SK-N-SH treated with all-trans-retinoic acid at 6 μM for 48 hours (cell line): ENCODE measurements around the gene GLYR1.

Source experiments
- ATAC-seq: fragments of 200-7000 bp; cut with Tn5 transposase; 3 replicates; pipeline ENCODE4 v1.9.1; 2020; ENCODE audit warnings: mild to moderate bottlenecking, moderate library complexity
- ARNTL ChIP-seq: fragments of 450-650 bp; formaldehyde crosslinking; IDR thresholded peaks from 2 replicates; pipeline ENCODE4 v1.5.0; 2020; ENCODE audit warnings: low read depth, mild to moderate bottlenecking, moderate library complexity, borderline replicate concordance
- BACH2 ChIP-seq: fragments of 250-450 bp; sonication (Bioruptor Pico); IDR thresholded peaks from 2 replicates; pipeline ENCODE4 v1.9.0; 2021; ENCODE audit warnings: mild to moderate bottlenecking, borderline replicate concordance
- CSDC2 ChIP-seq: fragments of 250-450 bp; sonication (Bioruptor Pico); IDR thresholded peaks from 2 replicates; pipeline ENCODE4 v1.5.0; 2020; ENCODE audit warnings: mild to moderate bottlenecking, moderate library complexity
- CSRNP3 ChIP-seq: fragments of 250-450 bp; sonication (Bioruptor Pico); IDR thresholded peaks from 2 replicates; pipeline ENCODE4 v1.5.1; 2021; ENCODE audit warnings: mild to moderate bottlenecking, moderate library complexity
- ESRRG ChIP-seq: fragments of 250-450 bp; sonication (Bioruptor Pico); IDR thresholded peaks from 2 replicates; pipeline ENCODE4 v1.6.1; 2021; ENCODE audit warnings: mild to moderate bottlenecking
- GLIS3 ChIP-seq: fragments of 250-450 bp; sonication (Bioruptor Pico); IDR thresholded peaks from 2 replicates; pipeline ENCODE4 v1.5.0; 2020; ENCODE audit warnings: mild to moderate bottlenecking, moderate library complexity
- ISL1 ChIP-seq: fragments of 250-450 bp; sonication (Bioruptor Pico); IDR thresholded peaks from 2 replicates; pipeline ENCODE4 v2.1.2; 2022; ENCODE audit warnings: mild to moderate bottlenecking, moderate library complexity
- OSR1 ChIP-seq: fragments of 250-450 bp; sonication (Bioruptor Pico); IDR thresholded peaks from 2 replicates; pipeline ENCODE4 v1.8.0; 2022; ENCODE audit warnings: moderate library complexity, mild to moderate bottlenecking, inconsistent platforms
- PATZ1 ChIP-seq: fragments of 250-450 bp; sonication (Bioruptor Pico); IDR thresholded peaks from 2 replicates; pipeline ENCODE4 v1.8.0; 2020; ENCODE audit warnings: mild to moderate bottlenecking, moderate library complexity, borderline replicate concordance
- POU6F1 ChIP-seq: fragments of 250-450 bp; sonication (Bioruptor Pico); IDR thresholded peaks from 2 replicates; pipeline ENCODE4 v1.8.0; 2021; ENCODE audit warnings: low read depth, mild to moderate bottlenecking, moderate library complexity, borderline replicate concordance
- PPARA ChIP-seq: fragments of 250-450 bp; sonication (Bioruptor Pico); IDR thresholded peaks from 2 replicates; pipeline ENCODE4 v1.5.0; 2020; ENCODE audit warnings: mild to moderate bottlenecking, borderline replicate concordance
- RARB ChIP-seq: fragments of 250-450 bp; sonication (Bioruptor Pico); IDR thresholded peaks from 2 replicates; pipeline ENCODE4 v1.8.0; 2021; ENCODE audit warnings: mild to moderate bottlenecking, moderate library complexity
- SNAI2 ChIP-seq: fragments of 250-450 bp; sonication (Bioruptor Pico); IDR thresholded peaks from 2 replicates; pipeline ENCODE4 v1.5.0; 2020; ENCODE audit warnings: mild to moderate bottlenecking, moderate library complexity
- TOX ChIP-seq: fragments of 250-450 bp; sonication (Bioruptor Pico); IDR thresholded peaks from 2 replicates; pipeline ENCODE4 v1.8.0; 2021; ENCODE audit warnings: mild to moderate bottlenecking, moderate library complexity, borderline replicate concordance
- TSHZ2 ChIP-seq: fragments of 250-450 bp; sonication (Bioruptor Pico); IDR thresholded peaks from 2 replicates; pipeline ENCODE4 v1.5.0; 2020; ENCODE audit warnings: mild to moderate bottlenecking, moderate library complexity
- ZC3H10 ChIP-seq: fragments of 250-450 bp; sonication (Bioruptor Pico); IDR thresholded peaks from 2 replicates; pipeline ENCODE4 v1.5.1; 2021; ENCODE audit warnings: mild to moderate bottlenecking, moderate library complexity
- ZFP3 ChIP-seq: fragments of 250-450 bp; sonication (Bioruptor Pico); IDR thresholded peaks from 2 replicates; pipeline ENCODE4 v1.5.0; 2020; ENCODE audit warnings: mild to moderate bottlenecking, moderate library complexity
- ZFP30 ChIP-seq: fragments of 450-650 bp; formaldehyde crosslinking; IDR thresholded peaks from 2 replicates; pipeline ENCODE4 v1.5.0; 2022; ENCODE audit warnings: mild to moderate bottlenecking, moderate library complexity
- ZNF565 ChIP-seq: fragments of 450-650 bp; formaldehyde crosslinking; conservative IDR thresholded peaks from 2 replicates; pipeline ENCODE4 v1.5.0; 2020; ENCODE audit warnings: low read depth, mild to moderate bottlenecking, moderate library complexity
- ZNF70 ChIP-seq: fragments of 450-650 bp; formaldehyde crosslinking; IDR thresholded peaks from 2 replicates; pipeline ENCODE4 v1.5.0; 2020; ENCODE audit warnings: mild to moderate bottlenecking, moderate library complexity
- ZNF8 ChIP-seq: fragments of 450-650 bp; formaldehyde crosslinking; IDR thresholded peaks from 2 replicates; pipeline ENCODE4 v1.5.0; 2020; ENCODE audit warnings: mild to moderate bottlenecking, moderate library complexity

The GLYR1 gene

GRCh38 chr16:4803898-4804762 lies 43.0 kb downstream of the GLYR1 start:
- TF ChIP-seq PPARA (CRISPR knock-in tag) (no peak), RARB (CRISPR knock-in tag) (no peak), CSDC2 (no peak), ISL1 (no peak), TOX (CRISPR knock-in tag) (no peak), TSHZ2 (CRISPR knock-in tag) (no peak), ESRRG (CRISPR knock-in tag) (no peak), ARNTL (CRISPR knock-in tag) (no peak), OSR1 (CRISPR knock-in tag) (no peak), POU6F1 (CRISPR knock-in tag) (no peak), CSRNP3 (CRISPR knock-in tag) (no peak), ZFP3 (CRISPR knock-in tag) (no peak), PATZ1 (CRISPR knock-in tag) (no peak), ZFP30 (no peak), BACH2 (CRISPR knock-in tag) (no peak)
- no peak for ATAC-seq

GRCh38 chr16:4803401-4803844 lies 43.7 kb downstream of the GLYR1 start:
- TF ChIP-seq CSDC2: no peak
- no peak for TF ChIP-seq TSHZ2 (CRISPR knock-in tag)
- no peak for TF ChIP-seq ZNF70 (CRISPR knock-in tag)
- no peak for TF ChIP-seq ZNF8 (CRISPR knock-in tag)
- no peak for TF ChIP-seq PPARA (CRISPR knock-in tag)
- no peak for TF ChIP-seq ZNF565 (CRISPR knock-in tag)
- TF ChIP-seq RARB (CRISPR knock-in tag): no peak
- no peak for TF ChIP-seq CSRNP3 (CRISPR knock-in tag)
- TF ChIP-seq TOX (CRISPR knock-in tag): no peak
- no peak for TF ChIP-seq ARNTL (CRISPR knock-in tag)
- no peak for TF ChIP-seq ZC3H10
- TF ChIP-seq GLIS3 (CRISPR knock-in tag): no peak
- TF ChIP-seq SNAI2: no peak
- TF ChIP-seq OSR1 (CRISPR knock-in tag): no peak
- TF ChIP-seq BACH2 (CRISPR knock-in tag): no peak
- TF ChIP-seq POU6F1 (CRISPR knock-in tag): no peak
- TF ChIP-seq ZFP30: no peak

More at GRCh38 chr16:4803401-4803844, 43.7 kb downstream of the GLYR1 start:
- ATAC-seq: no peak
